Stimulated activated CD4-positive, alpha-beta T cell treated with anti-CD3 and anti-CD28 coated beads, Interleukin-12 subunit alpha, Interleukin-12 subunit beta, amount 100 ng/mL, for 24 hours (primary cell): ENCODE data around the gene FBXO31.

Experiments used
- DNase-seq, 2 experiments: peaks; one replicate each; pipeline ENCODE4 v3.0.0-alpha.2; 2020; ENCODE audit warnings: low read depth in 2 of 2

Gene FBXO31

DNA sequence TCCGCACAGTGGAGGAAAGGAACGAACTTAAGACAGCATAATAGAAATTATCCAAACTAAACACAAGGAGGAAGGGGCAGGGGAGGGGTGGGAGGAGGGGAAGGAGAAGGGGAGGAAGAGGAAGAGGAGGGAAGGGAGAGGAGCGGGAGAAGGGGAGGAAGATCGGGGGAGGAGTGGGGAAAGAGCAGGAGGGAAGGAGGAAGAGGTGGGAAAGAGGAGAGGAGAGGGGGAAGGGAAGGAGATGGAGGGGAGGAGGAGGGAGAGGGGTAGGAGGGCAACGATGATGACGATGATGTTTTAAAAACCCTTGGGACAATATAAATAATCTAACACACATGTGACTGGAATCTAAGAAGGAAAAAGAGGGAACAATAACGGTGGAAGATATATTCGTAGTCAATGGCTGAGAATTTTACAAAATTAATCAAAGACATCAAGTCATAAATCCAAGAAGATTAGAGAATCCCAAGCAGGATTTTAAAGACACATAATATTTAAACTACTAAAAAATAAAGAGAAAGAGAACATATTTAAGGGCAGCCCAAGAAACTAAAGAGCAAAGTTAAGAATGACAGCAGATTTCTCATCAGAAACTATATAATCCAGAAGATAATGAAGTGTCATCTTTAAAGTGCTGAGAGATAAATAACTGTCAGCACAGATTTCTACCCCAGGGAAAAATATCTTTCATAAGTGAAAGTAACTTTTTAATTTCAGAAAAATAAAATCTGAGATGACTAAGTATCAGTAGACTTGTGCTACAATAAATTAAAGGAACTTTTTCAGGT lies 96.5 kb downstream of the FBXO31 start:
- no peak for DNase-seq

DNA sequence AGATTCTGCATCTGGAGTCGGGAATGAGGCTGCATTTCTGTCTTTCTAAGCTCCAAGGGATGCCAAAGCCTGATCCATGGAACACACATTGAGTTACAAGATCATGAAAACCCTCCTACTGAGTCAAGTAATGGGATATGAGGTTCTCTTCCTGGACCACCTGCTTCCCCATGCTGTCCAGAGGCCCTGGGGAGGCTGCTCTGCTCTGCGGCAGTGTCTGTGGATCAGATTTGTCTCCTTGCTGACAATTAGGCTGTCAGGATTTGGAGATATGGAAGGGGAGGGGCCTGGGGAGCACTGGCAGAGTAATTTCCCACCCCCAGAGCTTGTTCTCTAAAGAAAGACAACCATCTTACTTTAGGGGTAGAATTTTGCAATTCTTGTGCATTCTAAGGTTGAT lies 99.4 kb downstream of the FBXO31 start:
- DNase-seq: no peak

DNA sequence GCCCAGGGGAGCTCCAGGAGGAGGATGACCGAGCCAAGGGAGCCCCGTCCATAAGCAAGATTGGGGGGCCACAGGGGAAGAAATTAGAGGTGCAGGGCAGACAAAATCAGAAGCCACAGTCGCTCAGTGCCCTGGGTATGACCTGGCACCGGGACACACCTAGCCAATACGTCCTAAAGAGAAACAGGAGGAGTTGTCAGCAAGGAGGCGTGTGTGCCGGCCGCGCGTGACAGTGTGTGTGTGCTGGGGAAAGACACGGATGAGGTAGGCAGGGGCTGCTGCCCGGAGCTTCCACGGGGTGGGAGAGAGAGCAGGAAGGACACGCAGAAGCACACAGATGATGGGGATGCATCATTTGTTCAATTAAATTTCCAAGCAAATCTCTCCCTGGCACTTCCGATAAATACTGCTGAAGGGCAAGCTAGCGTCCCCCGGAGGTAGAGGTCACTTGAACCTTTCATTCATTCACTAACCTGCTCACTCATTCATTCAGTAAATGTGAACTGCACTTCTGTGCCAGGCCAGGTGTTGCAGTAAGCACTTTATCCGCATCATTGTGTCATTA lies 104.4 kb downstream of the FBXO31 start:
- DNase-seq: no peak

DNA sequence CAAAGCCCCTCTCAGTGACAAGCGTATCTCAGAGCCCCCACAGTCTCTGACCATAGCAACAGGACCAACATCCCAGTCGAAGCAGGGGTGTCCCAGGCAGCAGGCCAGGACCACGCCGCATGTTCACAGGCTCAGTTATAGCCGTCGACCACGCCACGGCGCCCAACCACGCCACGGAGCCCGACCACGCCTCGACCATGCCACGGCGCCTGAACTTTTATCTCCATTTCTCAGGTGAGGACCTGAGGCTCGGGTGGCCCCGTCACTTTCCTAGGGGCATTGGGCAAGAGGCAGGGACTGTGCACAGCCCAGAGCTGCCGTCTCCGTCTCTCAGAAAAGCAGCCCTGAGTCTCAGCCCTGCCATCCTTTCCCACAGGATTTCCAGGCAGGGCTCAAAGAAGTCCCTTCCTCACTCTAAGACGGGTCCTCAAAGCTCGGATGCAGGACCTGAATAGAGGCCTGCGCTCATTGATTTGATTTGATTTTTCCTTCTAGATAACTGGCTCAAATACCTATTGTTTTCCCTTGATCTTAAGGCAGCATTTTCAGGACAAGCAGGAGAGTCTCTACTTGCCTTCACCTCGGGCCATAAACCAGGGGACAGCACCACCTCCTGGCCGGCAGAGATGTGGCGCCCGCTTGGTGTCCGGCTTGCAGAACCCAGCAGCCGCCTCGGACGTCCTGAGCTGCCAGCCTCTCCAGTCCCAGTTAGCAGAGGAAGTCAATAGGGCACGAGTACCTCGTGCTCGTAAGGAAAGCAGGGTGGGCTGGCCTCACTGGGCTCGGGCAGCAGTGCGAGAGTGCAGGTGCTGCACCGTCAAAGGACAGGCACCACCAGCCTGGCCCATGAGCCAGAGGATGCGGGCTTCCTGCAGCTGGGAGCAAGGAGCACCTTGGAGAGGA lies 105.1 kb downstream of the FBXO31 start:
- DNase-seq: peak in 1 of 2 experiments; percentile 38
